Cardiac muscle cell (in vitro differentiated cells and primary cell): ENCODE data around the gene DNM2. TPM values are rescaled to one million over a fixed set of nuclear protein-coding genes. Genes with fewer than 3 reads are reported as not detected.

Experiments
- DNase-seq, 2 donors: peaks; one replicate each; pipeline versions ENCODE4 v3.0.0 to v3.0.0-alpha.2; 2010 to 2017; ENCODE audit warnings: low read depth in 1 of 2, low spot score in 1 of 2
- H3K27ac ChIP-seq: fragments of 200-600 bp; sonication (generic); 2 replicates; pipeline ENCODE4 v1.5.1; 2016
- H3K27me3 ChIP-seq: fragments of 200-600 bp; sonication (generic); 2 replicates; pipeline ENCODE4 v1.6.0; 2016; ENCODE audit warnings: control low read depth
- H3K36me3 ChIP-seq: fragments of 200-600 bp; sonication (generic); 2 replicates; pipeline ENCODE4 v1.5.1; 2016; ENCODE audit warnings: control low read depth
- H3K4me1 ChIP-seq: fragments of 200-600 bp; sonication (generic); 2 replicates; pipeline ENCODE4 v1.8.1; 2017; ENCODE audit warnings: low read depth, mild to moderate bottlenecking, mixed run types
- H3K4me3 ChIP-seq: fragments of 200-600 bp; sonication (generic); 2 replicates; pipeline ENCODE4 v1.5.1; 2016; ENCODE audit warnings: mild to moderate bottlenecking
- H3K9me3 ChIP-seq: fragments of 200-600 bp; sonication (generic); 2 replicates; pipeline ENCODE4 v1.5.1; 2017; ENCODE audit warnings: low read depth, mild to moderate bottlenecking, control low read depth
- CTCF ChIP-seq: IDR thresholded peaks from 2 replicates; pipeline ENCODE4 v1.5.1; 2012; ENCODE audit warnings: low read depth, mild to moderate bottlenecking, low read length
- polyA plus RNA-seq: library from polyadenylated mRNA; unstranded; fragments of >200 nt; fragmentation: Nextera tagmentation; extraction: Ambion mirVana; gene quantifications from 2 replicates; pipeline ENCODE4 v1.2.1, GENCODE V29; 2016
- total RNA-seq: library from RNA; depleted of rRNA; stranded (reverse); fragments of >200 nt; gene quantifications from 2 replicates; pipeline ENCODE4 v1.2.3, GENCODE V29; 2016

DNM2 gene
- total and polyA plus RNA-seq, 2 experiments from 2014 or later: 122 to 132 TPM

- TF ChIP-seq CTCF: no peak
- peaks cover 39% of the 10 kb centered on the region for H3K36me3 ChIP-seq
- H3K4me3 ChIP-seq: no peak overlapping the region
- no peak for DNase-seq
- no peaks in the 10 kb centered on the region for H3K9me3 ChIP-seq
- no peaks in the 10 kb centered on the region for H3K27me3 ChIP-seq
- no peak overlapping the region for H3K27ac ChIP-seq
- no peaks in the 10 kb centered on the region for H3K4me1 ChIP-seq
These were observed 72.0 kb downstream of the DNM2 start for GRCh38 chr19:10789866-10790265.

- H3K9me3 ChIP-seq: no peaks in the 10 kb centered on the region
- H3K27ac ChIP-seq: no peak overlapping the region
- DNase-seq: no peak
- no peak overlapping the region for H3K4me3 ChIP-seq
- no peaks in the 10 kb centered on the region for H3K27me3 ChIP-seq
- H3K4me1 ChIP-seq: no peaks in the 10 kb centered on the region
- no peak for TF ChIP-seq CTCF
- peaks cover 32% of the 10 kb centered on the region for H3K36me3 ChIP-seq
These were observed 78.8 kb downstream of the DNM2 start for GRCh38 chr19:10796653-10797052.

GRCh38 chr19:10797078-10797477 is 79.2 kb downstream of the DNM2 start:
- no peaks in the 10 kb centered on the region for H3K4me1 ChIP-seq
- no peak overlapping the region for H3K27ac ChIP-seq
- DNase-seq: no peak
- TF ChIP-seq CTCF: no peak
- no peaks in the 10 kb centered on the region for H3K9me3 ChIP-seq
- no peak overlapping the region for H3K4me3 ChIP-seq
- H3K36me3 ChIP-seq: peaks cover 34% of the 10 kb centered on the region
- no peaks in the 10 kb centered on the region for H3K27me3 ChIP-seq

- H3K4me1 ChIP-seq: no peaks in the 10 kb centered on the region
- no peak overlapping the region for H3K27ac ChIP-seq
- H3K36me3 ChIP-seq: peaks cover 38% of the 10 kb centered on the region
- TF ChIP-seq CTCF: no peak
- DNase-seq: no peak
- H3K9me3 ChIP-seq: no peaks in the 10 kb centered on the region
- H3K4me3 ChIP-seq: no peak overlapping the region
- H3K27me3 ChIP-seq: no peaks in the 10 kb centered on the region
These were observed 79.8 kb downstream of the DNM2 start for GRCh38 chr19:10797541-10798256.

GRCh38 chr19:10800488-10800887 is 82.6 kb downstream of the DNM2 start:
- Histone ChIP-seq H3K27ac (no peak overlapping the region), H3K27me3 (no peaks in the 10 kb centered on the region), H3K4me3 (no peak overlapping the region), H3K9me3 (no peaks in the 10 kb centered on the region), H3K4me1 (no peaks in the 10 kb centered on the region), H3K36me3 (peaks cover 20% of the 10 kb centered on the region)
- DNase-seq: peak in 1 of 2 donors; percentile 47
- TF ChIP-seq CTCF: no peak
